BLaER1 (cell line): ENCODE measurements around the gene FSCN2.

Source experiments
- H3K27ac ChIP-seq: shearing (Covaris generic); formaldehyde crosslinking; 2 replicates; pipeline ENCODE4 v1.8.1; 2022
- H3K27me3 ChIP-seq: shearing (Covaris generic); formaldehyde crosslinking; 2 replicates; pipeline ENCODE4 v1.8.1; 2022
- H3K36me3 ChIP-seq: shearing (Covaris generic); formaldehyde crosslinking; 2 replicates; pipeline ENCODE4 v1.8.1; 2022
- H3K4me1 ChIP-seq: shearing (Covaris generic); formaldehyde crosslinking; 2 replicates; pipeline ENCODE4 v1.8.1; 2022
- H3K4me2 ChIP-seq: shearing (Covaris generic); formaldehyde crosslinking; 2 replicates; pipeline ENCODE4 v1.8.1; 2022
- H3K4me3 ChIP-seq: shearing (Covaris generic); formaldehyde crosslinking; 2 replicates; pipeline ENCODE4 v1.8.1; 2022
- H3K9ac ChIP-seq: shearing (Covaris generic); formaldehyde crosslinking; 2 replicates; pipeline ENCODE4 v1.8.1; 2022
- H3K9me3 ChIP-seq: shearing (Covaris generic); formaldehyde crosslinking; 2 replicates; pipeline ENCODE4 v1.8.1; 2022
- H4K20me1 ChIP-seq: shearing (Covaris generic); formaldehyde crosslinking; 2 replicates; pipeline ENCODE4 v1.8.1; 2022
- Cebpa-rat ChIP-seq: shearing (Covaris generic); IDR thresholded peaks from 2 replicates; pipeline ENCODE4 v1.8.1; 2022

The FSCN2 gene

DNA sequence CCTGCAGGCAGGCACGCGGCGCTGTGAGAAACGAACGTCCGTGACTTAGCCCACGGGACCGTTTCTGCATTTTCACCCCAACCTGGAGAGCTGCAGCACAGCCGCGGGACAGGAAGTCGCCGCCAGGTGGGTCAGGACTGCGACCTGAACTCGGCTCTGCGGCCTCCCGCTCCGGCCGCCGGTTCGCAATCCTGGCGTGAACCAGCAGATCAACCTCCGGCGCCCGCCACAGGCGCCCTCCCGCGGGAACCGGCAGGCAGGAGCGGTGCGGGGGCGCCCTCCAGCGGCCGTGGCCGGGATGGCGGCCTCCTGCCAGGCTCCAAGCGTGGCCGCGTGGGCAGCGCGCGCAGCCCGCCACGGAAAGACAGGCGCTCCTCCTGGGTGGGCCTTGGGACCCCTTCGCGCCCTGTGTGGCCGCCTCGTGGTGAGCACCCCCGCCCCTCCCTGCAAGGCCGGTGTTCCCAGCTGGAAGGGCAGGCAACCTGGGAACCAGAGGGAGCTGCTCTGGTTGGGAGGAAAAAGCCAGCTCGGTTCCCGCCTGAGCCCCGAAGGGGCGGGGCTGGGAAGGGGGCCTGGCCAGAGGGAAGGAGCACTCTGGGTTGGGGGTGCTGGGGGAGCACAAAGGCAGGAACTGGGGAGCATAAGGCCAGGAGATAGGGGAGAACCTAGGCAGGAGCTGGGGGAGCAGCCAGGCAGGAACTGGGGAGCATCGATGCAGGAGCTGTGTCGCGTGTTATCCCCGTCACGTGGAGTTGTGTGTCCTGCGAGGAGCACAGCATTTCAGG is 43.8 kb upstream of the FSCN2 start:
- Histone ChIP-seq H3K27ac (peak overlapping the region; percentile 99), H3K27me3 (no peaks in the 10 kb centered on the region), H4K20me1 (no peaks in the 10 kb centered on the region), H3K4me1 (peaks cover 92% of the 10 kb centered on the region), H3K4me3 (peak overlapping the region; percentile 67), H3K9me3 (no peaks in the 10 kb centered on the region), H3K4me2 (peak overlapping the region; percentile 96), H3K36me3 (no peaks in the 10 kb centered on the region), H3K9ac (peak overlapping the region; percentile 82)
- TF ChIP-seq Cebpa-rat: no peak

DNA sequence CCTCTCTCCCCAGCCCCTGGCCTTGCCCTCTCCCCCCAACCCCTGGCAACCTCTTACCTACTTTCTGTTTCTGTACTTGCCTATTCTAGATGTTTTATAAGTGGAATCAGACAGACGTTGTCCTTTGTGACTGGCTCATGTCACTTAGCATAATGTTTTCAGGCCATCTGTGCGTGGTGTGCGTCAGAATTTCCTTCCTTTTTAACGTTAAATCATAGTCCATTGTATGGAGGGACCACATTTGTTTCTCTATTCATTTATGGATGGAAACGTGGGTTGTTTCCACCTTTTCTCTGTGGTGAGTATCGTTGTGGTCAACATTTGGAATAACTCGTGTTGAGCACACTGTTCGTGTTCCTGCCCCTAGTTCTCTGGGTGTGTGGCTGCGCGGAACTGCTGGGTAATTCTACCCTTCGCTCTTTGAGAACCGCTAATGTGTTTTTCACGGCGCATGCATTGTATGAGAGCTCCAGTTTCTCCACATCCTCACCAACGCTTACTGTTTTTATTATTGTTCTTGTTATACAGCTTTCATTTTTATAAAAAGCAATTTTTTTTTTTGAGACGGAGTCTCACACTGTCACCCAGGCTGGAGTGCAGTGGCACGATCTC is 41.9 kb upstream of the FSCN2 start:
- TF ChIP-seq Cebpa-rat: no peak
- Histone ChIP-seq H3K27me3 (no peaks in the 10 kb centered on the region), H3K9me3 (no peaks in the 10 kb centered on the region), H3K36me3 (no peaks in the 10 kb centered on the region), H4K20me1 (no peaks in the 10 kb centered on the region), H3K9ac (peak overlapping the region; percentile 95), H3K4me1 (peaks cover 92% of the 10 kb centered on the region), H3K4me2 (peak overlapping the region; percentile 96), H3K27ac (peak overlapping the region; percentile 99), H3K4me3 (peak overlapping the region; percentile 77)

DNA sequence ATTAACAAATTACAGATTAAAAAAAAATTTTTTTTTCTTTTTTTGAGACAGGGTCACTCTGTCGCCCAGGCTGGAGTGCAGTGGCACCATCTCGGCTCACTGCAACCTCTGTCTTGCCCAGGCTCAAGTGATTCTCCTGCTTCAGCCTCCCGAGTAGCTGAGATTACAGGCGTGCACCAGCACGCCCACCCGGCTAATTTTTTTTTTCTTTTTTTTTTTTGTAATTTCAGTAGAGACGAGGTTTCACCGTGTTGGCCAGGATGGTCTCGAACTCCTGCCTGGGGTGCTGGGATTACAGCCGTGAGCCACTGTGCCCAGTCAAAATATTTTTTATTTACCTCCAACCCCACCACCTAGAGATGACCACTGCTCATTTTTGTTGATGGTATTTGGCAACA is 41.1 kb upstream of the FSCN2 start:
- peak overlapping the region; percentile 95 for H3K9ac ChIP-seq
- no peak for TF ChIP-seq Cebpa-rat
- no peaks in the 10 kb centered on the region for H4K20me1 ChIP-seq
- H3K27me3 ChIP-seq: no peaks in the 10 kb centered on the region
- H3K36me3 ChIP-seq: no peaks in the 10 kb centered on the region
- H3K9me3 ChIP-seq: no peaks in the 10 kb centered on the region
- H3K4me2 ChIP-seq: peak overlapping the region; percentile 96
- peaks cover 91% of the 10 kb centered on the region for H3K4me1 ChIP-seq
- peak overlapping the region; percentile 77 for H3K4me3 ChIP-seq
- peak overlapping the region; percentile 99 for H3K27ac ChIP-seq

DNA sequence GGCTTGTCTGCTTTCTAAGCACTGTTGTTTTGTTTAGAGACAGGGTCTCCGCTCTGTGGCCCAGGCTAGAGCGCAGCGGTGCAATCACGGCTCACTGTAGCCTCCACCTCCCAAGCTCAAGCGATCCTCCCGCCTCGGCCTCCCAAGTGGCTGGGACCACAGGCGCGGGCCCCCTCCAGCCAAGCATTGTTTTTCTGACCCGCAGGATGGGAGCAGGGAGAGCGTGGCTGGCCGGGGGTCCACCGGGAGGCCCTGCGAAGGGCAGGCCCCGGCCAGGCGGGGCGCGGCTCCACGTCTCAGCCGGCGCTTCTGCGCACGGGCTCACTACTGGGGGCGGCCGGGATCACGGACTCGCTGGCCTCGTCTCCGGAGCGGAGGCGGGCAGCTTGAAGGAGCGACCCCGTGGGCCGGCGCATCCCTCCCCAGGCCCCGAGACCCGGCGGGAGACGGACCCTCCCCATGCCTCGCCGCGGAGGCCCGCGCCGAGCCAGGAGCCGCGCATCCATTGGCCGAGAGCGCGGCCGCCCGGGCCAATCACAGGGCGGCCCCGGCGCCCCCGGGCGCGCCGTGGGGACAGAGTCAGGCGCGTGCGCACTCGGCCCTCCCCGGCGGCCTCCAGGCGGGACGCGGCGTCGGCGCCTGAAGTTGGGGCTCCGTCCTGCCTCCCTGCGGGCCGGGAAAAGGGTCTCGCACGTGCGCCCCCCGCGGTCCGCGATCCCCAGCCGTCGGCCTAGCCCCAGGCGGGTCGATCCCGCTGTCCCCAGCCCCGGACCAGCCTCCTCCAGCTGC is 40.5 kb upstream of the FSCN2 start:
- no peak for TF ChIP-seq Cebpa-rat
- peak overlapping the region; percentile 99 for H3K27ac ChIP-seq
- no peaks in the 10 kb centered on the region for H4K20me1 ChIP-seq
- peaks cover 91% of the 10 kb centered on the region for H3K4me1 ChIP-seq
- no peaks in the 10 kb centered on the region for H3K9me3 ChIP-seq
- H3K9ac ChIP-seq: peak overlapping the region; percentile 95
- H3K4me2 ChIP-seq: peak overlapping the region; percentile 96
- H3K27me3 ChIP-seq: no peaks in the 10 kb centered on the region
- H3K36me3 ChIP-seq: no peaks in the 10 kb centered on the region
- H3K4me3 ChIP-seq: peak overlapping the region; percentile 77

DNA sequence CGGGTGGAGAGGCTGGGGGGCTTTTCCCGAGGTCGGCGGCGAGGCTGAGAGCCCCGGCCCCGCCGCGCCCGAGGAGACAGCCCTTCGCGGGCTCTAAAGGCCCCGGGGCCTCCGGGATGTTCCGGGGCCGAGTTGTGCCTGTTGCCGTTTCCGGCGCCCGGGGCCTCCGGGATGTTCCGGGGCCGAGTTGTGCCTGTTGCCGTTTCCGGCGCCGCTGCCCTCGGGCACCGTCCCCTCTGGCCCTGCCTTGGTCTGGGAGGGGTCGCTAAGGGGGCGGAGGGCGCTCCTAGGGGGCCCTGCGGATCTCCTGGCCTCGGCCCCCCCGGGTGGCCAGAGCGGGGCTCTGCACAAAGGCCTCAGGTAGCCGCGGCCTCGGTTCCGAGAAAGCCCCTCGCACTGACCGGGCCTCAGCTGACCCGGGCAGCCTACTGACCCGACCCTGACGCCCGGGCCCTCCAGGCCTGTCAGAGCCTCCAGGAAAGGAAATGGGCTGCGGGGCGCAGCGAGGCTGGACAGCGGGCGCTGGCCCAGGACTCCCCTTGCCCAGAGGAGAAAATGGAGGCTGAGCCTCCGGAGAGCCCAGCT is 39.8 kb upstream of the FSCN2 start:
- no peak for TF ChIP-seq Cebpa-rat
- Histone ChIP-seq H4K20me1 (no peaks in the 10 kb centered on the region), H3K27ac (peak overlapping the region; percentile 99), H3K9ac (peak overlapping the region; percentile 95), H3K4me2 (peak overlapping the region; percentile 96), H3K9me3 (no peaks in the 10 kb centered on the region), H3K4me1 (peaks cover 90% of the 10 kb centered on the region), H3K27me3 (no peaks in the 10 kb centered on the region), H3K4me3 (peak overlapping the region; percentile 77), H3K36me3 (no peaks in the 10 kb centered on the region)

DNA sequence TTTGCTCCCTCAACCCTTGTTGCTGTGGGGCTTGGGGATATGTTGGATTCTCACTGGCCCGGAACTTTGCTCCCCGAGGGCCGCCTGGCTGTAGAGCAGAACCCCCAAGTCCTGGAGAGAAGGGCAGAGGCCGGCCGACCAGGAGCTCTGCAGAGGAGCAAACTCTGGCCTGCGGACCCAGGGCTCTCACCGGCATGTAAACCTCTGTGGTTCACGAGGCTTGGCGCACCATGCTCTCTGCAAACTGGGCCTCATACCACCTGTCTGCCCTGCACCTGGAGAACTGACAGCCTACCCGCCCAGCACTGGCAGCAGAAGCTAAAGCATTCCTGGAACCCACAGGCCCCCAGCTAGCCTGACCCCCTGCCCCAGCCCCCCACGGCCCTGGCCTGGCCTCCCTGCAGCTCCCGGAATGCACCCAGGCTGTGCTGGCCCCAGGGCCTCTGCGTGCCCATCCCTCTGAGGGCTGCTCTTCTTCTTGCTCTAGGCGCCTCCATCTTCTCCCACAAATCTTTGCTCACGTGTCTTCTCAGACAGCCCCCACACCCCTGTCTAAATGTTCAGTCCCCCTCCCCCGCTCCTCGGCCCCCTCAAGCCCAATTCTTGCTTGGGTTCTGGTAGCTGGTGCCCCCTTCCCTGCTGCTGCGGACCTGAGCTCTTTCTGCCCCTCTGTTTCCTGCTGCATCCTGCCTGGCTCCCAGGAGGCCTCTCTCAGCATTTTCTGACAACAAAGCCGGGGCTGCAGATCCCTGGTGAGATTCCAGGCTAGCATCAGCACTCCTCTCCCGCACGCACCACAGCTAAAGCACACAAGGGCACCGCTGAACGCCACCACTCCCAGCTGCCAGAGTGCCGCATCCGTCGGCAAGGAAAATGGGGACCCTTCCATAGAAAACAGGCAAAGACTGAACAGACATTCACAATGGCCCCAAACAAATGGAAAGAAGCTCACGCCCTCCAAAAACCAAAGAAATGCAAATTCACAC is 38.9 kb upstream of the FSCN2 start:
- Histone ChIP-seq H3K9me3 (no peaks in the 10 kb centered on the region), H3K4me1 (peaks cover 83% of the 10 kb centered on the region), H3K4me3 (peak overlapping the region; percentile 77), H3K36me3 (no peaks in the 10 kb centered on the region), H3K27me3 (no peaks in the 10 kb centered on the region), H3K27ac (peak overlapping the region; percentile 99), H3K4me2 (peak overlapping the region; percentile 96), H3K9ac (peak overlapping the region; percentile 95), H4K20me1 (no peaks in the 10 kb centered on the region)
- TF ChIP-seq Cebpa-rat: no peak

DNA sequence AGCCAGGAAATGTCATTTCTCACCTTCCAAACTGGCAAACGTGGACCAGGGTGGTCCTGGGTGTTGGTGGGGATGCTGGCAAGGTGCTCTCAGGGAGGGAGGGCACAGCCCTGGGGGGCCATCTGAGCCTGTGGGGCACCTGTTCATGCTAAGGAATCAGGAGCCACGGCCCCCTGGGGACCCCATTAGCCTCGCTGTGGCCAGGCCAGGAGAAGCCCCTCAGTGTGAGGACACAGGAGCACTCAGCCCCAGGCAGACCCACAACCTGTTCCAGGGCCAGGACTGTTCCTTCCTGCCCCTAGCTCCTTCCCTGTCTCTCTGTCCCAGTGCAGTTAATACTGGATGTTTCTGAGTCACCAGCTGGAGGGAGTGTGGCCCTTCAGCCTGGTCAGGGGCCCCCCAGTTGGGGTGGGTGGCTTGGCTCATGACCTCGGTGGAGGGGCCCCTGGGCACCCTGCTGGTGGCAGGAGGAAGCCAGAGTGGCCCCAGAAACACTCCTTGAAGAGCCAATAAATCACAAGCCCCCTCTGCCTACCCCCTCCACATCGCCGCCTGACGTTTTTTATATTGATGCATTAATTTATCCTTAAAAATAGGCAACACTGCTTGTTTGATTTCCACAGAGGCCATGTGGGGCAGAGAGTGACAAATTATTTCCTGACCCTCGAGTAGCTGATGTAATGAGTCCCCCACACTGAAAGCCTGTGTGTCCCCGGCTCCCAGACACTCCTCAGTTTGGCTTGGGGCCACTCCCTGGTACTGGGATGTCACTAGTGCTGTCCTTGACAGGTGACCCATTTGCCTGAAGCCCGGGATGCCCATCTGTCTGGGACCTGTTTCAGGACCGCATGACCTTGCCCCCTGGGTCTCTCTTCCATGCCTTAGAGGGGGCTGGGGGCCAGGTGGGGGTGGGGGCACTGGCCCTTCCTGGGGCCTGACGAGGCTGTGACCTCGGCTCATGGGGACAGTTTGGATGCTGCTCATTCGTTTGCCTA is 37.9 kb upstream of the FSCN2 start:
- Histone ChIP-seq H4K20me1 (no peaks in the 10 kb centered on the region), H3K27ac (peak overlapping the region; percentile 99), H3K4me3 (peak overlapping the region; percentile 77)

DNA sequence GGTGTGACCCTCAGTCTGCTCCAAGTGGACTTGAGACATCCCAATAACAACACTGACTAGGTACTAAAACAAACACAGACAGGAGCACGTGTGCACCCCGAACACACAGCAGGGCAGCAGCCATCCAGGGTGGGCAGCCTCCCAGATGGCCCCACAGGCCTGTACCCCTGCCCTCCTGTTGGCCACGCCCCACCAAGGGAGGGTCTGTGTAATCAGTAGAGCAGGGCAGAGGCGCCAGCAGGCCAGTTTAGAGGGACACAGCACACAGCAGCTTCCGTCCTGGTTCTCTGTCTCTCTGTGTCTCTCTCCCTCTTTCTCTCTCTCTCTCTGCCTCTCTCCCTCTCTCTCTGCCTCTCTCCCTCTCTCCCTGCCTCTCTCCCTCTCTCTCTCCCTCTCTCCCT is 37.0 kb upstream of the FSCN2 start:
- Histone ChIP-seq H3K27ac (peak overlapping the region; percentile 35; the same call in 1 of the 2 replicates), H3K9me3 (no peaks in the 10 kb centered on the region), H3K36me3 (no peaks in the 10 kb centered on the region), H3K4me1 (peaks cover 73% of the 10 kb centered on the region), H3K4me3 (no peak overlapping the region), H3K4me2 (peak overlapping the region; percentile 96), H3K27me3 (no peaks in the 10 kb centered on the region), H3K9ac (peak overlapping the region; percentile 23; the same call in 1 of the 2 replicates), H4K20me1 (no peaks in the 10 kb centered on the region)
- no peak for TF ChIP-seq Cebpa-rat

More for the DNA sequence above, 37.9 kb upstream of the FSCN2 start:
- H3K4me1 ChIP-seq: peaks cover 81% of the 10 kb centered on the region
- no peaks in the 10 kb centered on the region for H3K9me3 ChIP-seq
- TF ChIP-seq Cebpa-rat: no peak
- peak overlapping the region; percentile 96 for H3K4me2 ChIP-seq
- H3K9ac ChIP-seq: peak overlapping the region; percentile 95
- H3K36me3 ChIP-seq: no peaks in the 10 kb centered on the region
- no peaks in the 10 kb centered on the region for H3K27me3 ChIP-seq
